ENCODE data around the gene PPP2R2C.

GRCh38 chr4:6373541-6374410, 98.6 kb downstream of the PPP2R2C start:
- TF ChIP-seq CTCF (IDR thresholded peaks at IDR 0.05; ENCODE audit: poor library complexity, severe bottlenecking) (no peak), RAD21 (conservative IDR thresholded peaks at IDR 0.05) (no peak)
